IPS-18a (cell line): ENCODE measurements around the gene METTL2B.
"Not testable (repeated sequence)": the region's sequence is repeated elsewhere in the genome, so short reads cannot be mapped to it uniquely, and the experiment has no call there.

Experiments
- H3K27ac ChIP-seq: one replicate; pipeline ENCODE4 v1.5.1; 2013; ENCODE audit warnings: low read length
- H3K27me3 ChIP-seq: one replicate; pipeline ENCODE4 v1.6.1; 2013; ENCODE audit warnings: mild to moderate bottlenecking, low read length; ENCODE audit not compliant: control insufficient read depth, insufficient read depth
- H3K36me3 ChIP-seq: one replicate; pipeline ENCODE4 v1.6.1; 2013; ENCODE audit warnings: low read depth, low read length; ENCODE audit not compliant: control insufficient read depth
- H3K4me1 ChIP-seq: one replicate; pipeline ENCODE4 v1.6.1; 2013; ENCODE audit warnings: low read depth, low read length; ENCODE audit not compliant: control insufficient read depth
- H3K4me3 ChIP-seq: one replicate; pipeline ENCODE4 v1.5.1; 2013; ENCODE audit warnings: low read length
- H3K9ac ChIP-seq: one replicate; pipeline ENCODE4 v1.6.1; 2013; ENCODE audit warnings: mild to moderate bottlenecking, low read length, moderate library complexity
- H3K9me3 ChIP-seq: one replicate; pipeline ENCODE4 v1.6.1; 2013; ENCODE audit warnings: low read depth, low read length; ENCODE audit not compliant: control insufficient read depth

The METTL2B gene

DNA sequence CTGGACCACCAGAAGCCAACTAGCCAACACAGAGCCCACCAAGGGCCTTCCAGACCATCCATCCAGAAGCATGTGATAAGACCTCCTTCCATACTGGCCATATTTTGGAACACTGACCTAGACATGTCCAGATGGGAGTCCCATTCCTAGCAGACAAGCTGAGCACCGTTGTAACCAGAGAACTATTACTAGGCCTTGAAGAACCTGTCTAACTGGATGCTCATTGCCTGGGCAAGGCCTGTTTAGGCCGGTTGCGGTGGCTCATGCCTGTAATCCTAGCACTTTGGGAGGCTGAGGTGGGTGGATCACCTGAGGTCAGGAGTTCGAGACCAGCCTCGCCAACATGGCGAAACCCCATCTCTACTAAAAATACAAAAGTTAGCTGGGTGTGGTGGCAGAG lies 19.2 kb upstream of the METTL2B start:
- not testable (repeated sequence) for H3K27me3 ChIP-seq, H3K27ac ChIP-seq, H3K9me3 ChIP-seq
- Histone ChIP-seq H3K36me3 (peaks cover 15% of the 10 kb centered on the region), H3K4me3 (peak overlapping the region; percentile 98), H3K4me1 (peaks cover 18% of the 10 kb centered on the region), H3K9ac (peak overlapping the region; percentile 96)

DNA sequence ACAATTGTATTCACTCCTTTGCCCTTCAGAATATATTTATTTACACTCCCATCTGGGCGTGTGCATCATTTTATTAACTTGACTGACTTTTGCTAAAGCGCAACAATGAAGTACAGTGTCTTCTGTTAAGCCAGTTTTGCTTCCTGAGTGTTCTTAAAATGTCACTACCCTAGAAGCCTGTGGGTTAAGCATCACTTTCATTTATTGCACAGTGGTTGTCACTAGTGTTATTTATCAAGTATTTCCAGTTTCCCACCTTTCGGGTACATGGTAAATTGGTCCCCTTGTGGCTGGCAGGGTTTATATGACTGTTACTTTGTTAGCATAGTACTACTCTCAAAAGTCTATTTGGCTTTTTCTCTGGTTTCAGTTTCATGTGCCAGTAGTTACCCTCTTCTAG lies 17.6 kb upstream of the METTL2B start:
- Histone ChIP-seq H3K9ac (no peak overlapping the region), H3K36me3 (peaks cover 15% of the 10 kb centered on the region), H3K4me1 (peaks cover 13% of the 10 kb centered on the region), H3K9me3 (no peaks in the 10 kb centered on the region), H3K27me3 (peaks cover 7% of the 10 kb centered on the region), H3K4me3 (no peak overlapping the region), H3K27ac (no peak overlapping the region)

DNA sequence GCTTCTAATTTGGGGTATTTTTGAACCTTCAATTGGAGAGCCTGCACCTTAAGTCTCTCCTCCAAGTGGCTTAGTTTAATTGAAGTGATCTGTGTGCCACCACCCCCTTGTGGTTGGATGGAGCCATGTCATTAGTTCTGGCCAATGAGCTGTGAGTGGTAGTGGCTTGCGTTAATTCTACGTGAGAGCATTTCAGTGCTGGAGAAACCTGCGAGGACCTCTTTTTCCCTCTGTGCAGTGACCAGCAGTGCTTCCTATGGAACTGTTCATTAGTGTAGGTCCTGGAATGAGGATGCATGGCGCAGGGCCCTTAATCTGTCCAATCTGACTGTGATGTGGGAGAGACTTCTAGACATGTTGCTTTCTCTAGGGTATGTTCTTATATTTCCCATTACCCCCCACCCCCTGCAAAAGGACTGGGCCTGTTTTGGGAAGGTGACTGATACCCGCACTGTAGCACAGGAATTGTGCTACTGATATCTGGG lies 17.1 kb upstream of the METTL2B start:
- Histone ChIP-seq H3K4me3 (no peak overlapping the region), H3K36me3 (peaks cover 15% of the 10 kb centered on the region), H3K27ac (no peak overlapping the region), H3K9me3 (no peaks in the 10 kb centered on the region), H3K27me3 (peaks cover 7% of the 10 kb centered on the region), H3K9ac (no peak overlapping the region), H3K4me1 (peaks cover 9% of the 10 kb centered on the region)

DNA sequence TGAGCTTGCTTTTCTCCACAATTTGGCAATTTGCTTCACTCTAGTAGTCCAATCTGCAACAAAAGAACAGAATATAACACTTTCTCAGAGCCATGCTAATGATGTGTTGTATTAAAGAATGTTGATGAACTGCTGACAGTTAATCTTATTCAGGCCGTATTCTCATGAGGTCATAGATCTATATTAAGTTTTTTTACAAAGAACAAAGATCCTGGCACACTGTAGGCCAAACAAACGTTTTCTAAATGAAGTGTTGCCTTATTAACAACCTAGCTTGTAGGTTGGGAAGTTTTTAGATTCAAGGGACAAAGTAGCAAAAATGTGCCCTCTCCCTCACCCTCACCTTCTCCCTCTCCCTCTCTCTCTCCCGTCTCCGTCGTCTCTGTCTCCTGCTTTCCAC lies 14.1 kb upstream of the METTL2B start:
- H3K4me3 ChIP-seq: no peak overlapping the region
- H3K9me3 ChIP-seq: no peaks in the 10 kb centered on the region
- H3K4me1 ChIP-seq: no peaks in the 10 kb centered on the region
- no peak overlapping the region for H3K27ac ChIP-seq
- peaks cover 10% of the 10 kb centered on the region for H3K36me3 ChIP-seq
- H3K27me3 ChIP-seq: no peaks in the 10 kb centered on the region
- no peak overlapping the region for H3K9ac ChIP-seq

DNA sequence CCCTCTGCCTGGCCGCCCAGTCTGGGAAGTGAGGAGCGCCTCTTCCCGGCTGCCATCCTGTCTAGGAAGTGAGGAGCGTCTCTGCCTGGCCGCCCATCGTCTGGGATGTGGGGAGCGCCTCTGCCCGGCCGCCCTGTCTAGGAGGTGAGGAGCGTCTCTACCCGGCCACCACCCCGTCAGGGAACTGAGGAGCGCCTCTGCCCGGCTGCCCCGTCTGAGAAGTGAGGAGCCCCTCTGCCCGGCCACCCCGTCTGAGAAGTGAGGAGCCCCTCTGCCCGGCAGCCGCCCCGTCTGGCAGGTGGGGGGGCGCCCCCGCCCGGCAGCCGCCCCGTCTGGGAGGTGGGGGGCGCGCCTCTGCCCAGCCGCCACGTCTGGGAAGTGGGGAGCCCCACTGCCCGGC lies 13.2 kb upstream of the METTL2B start:
- H3K4me1 ChIP-seq, H3K27ac ChIP-seq, H3K4me3 ChIP-seq, H3K27me3 ChIP-seq, H3K36me3 ChIP-seq, H3K9me3 ChIP-seq, H3K9ac ChIP-seq: not testable (repeated sequence)

DNA sequence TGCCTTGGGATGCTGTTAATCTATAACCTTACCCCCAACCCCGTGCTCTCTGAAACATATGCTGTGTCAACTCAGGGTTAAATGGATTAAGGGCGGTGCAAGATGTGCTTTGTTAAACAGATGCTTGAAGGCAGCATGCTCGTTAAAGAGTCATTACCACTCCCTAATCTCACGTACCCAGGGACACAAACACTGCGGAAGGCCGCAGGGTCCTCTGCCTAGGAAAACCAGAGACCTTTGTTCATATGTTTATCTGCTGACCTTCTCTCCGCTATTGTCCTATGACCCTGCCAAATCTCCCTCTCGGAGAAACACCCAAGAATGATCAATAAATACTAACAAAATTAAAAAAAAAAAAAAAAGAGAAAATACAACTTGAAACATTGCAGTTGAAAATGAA lies 12.6 kb upstream of the METTL2B start:
- not testable (repeated sequence) for H3K36me3 ChIP-seq, H3K9ac ChIP-seq, H3K4me3 ChIP-seq, H3K4me1 ChIP-seq, H3K27ac ChIP-seq, H3K27me3 ChIP-seq, H3K9me3 ChIP-seq

DNA sequence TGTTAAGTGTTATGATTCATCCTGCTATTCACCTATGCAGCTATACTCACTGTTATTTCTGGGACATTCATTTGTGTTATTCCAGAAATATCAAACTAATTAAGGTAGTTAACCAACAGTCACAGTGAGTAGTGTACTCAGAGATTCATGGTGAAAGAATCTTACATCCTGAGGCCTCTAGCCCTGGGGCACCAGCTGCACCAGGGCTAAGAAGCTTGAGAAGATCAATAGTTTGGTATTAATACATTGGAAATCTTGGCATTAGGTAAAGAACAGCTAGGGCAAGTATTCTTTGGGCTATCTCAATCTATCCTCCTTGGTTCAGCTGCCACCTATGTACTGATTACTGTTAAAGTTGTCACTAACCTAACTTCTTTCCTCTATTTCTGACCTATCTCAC lies 9.7 kb upstream of the METTL2B start:
- H3K36me3 ChIP-seq, H3K9me3 ChIP-seq, H3K9ac ChIP-seq, H3K27ac ChIP-seq, H3K27me3 ChIP-seq, H3K4me3 ChIP-seq, H3K4me1 ChIP-seq: not testable (repeated sequence)

DNA sequence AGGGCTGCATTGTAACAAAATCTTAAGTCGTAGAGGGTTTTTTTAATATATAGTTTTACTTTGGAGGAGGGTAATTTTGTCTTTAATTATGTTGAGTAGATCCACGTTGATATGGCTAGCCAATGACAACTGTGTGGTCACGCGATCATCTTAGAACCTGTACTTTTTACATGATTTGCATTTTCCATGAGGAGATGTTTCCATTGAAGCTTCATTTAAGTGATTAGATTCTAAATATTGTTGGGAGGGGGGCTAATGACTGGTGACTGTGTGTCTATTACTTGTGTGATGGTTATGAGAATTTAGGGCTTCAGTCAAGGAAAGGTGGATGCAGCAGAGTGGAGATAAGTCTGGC lies 765 bp downstream of the METTL2B start:
- not testable (repeated sequence) for H3K27me3 ChIP-seq, H3K4me1 ChIP-seq, H3K9me3 ChIP-seq
- H3K27ac ChIP-seq: peak overlapping the region; percentile 82
- H3K4me3 ChIP-seq: peak overlapping the region; percentile 68
- H3K36me3 ChIP-seq: peaks cover 14% of the 10 kb centered on the region
- peak overlapping the region; percentile 96 for H3K9ac ChIP-seq

DNA sequence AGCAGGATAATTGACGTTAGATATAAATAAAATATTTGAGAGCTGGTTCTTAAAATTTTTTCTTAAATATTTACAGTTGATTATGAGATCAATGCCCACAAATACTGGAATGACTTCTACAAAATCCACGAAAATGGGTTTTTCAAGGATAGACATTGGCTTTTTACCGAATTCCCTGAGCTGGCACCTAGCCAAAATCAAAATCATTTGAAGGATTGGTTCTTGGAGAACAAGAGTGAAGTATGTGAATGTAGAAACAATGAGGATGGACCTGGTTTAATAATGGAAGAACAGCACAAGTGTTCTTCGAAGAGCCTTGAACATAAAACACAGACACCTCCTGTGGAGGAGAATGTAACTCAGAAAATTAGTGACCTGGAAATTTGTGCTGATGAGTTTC lies 2.5 kb downstream of the METTL2B start:
- H3K27me3 ChIP-seq, H3K4me3 ChIP-seq, H3K4me1 ChIP-seq, H3K9me3 ChIP-seq, H3K27ac ChIP-seq, H3K9ac ChIP-seq: not testable (repeated sequence)
- peaks cover 21% of the 10 kb centered on the region for H3K36me3 ChIP-seq

DNA sequence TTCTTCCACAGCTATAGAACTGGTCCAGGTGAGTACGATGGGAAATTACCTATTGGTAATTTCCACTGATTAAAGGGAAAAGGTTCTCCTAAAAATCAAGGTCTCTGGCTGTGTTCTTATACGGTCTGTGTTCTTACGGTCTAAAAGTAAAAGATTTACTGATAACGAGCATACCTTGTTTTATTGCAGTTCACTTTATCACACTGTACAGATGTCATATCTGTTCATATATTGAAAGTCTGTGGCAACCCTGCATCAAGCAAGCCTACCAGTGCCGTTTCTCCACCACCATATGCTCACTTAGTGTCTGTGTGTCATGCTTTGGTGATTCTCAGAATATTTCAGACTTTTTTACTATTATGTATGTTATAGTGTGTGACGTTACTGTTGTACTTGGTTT lies 11.6 kb downstream of the METTL2B start:
- not testable (repeated sequence) for H3K36me3 ChIP-seq, H3K27me3 ChIP-seq

DNA sequence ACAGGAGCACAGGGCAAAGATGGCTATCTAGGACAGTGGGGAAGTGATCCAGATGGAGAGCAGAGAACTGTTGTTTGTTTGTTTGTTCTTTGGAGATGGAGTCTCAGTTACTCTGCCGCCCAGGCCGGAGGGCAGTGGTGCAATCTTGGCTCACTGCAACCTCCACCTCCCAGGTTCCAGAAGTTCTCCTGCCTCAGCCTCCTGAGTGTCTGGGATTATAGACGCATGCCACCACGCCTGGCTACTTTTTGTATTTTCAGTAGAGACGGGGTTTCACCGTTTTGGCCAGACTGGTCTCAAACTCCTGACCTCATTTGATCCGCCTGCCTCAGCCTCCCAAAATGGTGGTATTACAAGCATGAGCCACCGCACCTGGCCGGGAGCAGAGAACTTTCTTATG lies 20.9 kb downstream of the METTL2B start:
- Histone ChIP-seq H3K4me3 (no peak overlapping the region), H3K9ac (no peak overlapping the region), H3K36me3 (peaks cover 25% of the 10 kb centered on the region), H3K9me3 (no peaks in the 10 kb centered on the region), H3K4me1 (no peaks in the 10 kb centered on the region), H3K27ac (no peak overlapping the region), H3K27me3 (no peaks in the 10 kb centered on the region)

More for the DNA sequence above, 11.6 kb downstream of the METTL2B start:
- H3K27ac ChIP-seq, H3K9ac ChIP-seq, H3K4me3 ChIP-seq, H3K9me3 ChIP-seq, H3K4me1 ChIP-seq: not testable (repeated sequence)

DNA sequence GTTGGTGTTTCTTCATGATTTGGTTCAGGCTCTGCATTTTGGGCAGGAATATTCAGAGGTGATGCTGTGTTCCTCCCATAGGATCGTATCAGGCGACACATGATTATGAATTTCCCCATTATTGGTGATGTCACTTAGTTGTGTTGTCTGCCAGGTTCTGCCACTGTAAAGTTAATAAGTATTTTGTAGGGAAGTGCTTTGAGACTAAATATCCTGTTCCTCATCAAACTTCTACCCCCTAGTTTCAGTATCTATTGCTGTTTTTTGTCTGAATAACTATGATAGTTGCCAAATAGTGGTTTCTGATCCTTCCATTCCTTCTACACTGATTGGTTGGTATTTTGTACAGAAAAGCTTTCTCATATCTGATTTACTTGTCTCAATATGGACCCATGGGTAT lies 28.9 kb downstream of the METTL2B start:
- not testable (repeated sequence) for H3K36me3 ChIP-seq, H3K4me3 ChIP-seq, H3K27me3 ChIP-seq, H3K9me3 ChIP-seq, H3K9ac ChIP-seq, H3K27ac ChIP-seq, H3K4me1 ChIP-seq

DNA sequence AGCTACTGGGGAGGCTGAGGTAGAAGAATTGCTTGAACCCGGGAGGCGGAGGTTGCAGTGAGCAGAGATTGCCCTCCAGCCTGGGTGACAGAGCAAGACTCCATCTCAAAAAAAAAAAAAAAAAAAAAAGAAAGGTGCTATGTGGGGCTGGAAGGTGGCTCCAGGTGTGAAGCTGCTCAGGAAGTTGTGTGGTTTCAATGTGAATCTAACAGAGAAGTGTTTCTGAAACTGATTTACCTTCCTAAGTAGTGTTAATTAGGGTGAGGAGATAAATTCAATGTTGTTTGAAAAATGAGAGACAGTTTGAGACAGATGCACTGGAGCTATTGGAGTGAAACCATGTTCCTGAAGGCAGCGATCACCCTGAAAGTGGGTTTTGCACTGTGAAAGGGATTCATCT lies 30.3 kb downstream of the METTL2B start:
- not testable (repeated sequence) for H3K4me3 ChIP-seq, H3K36me3 ChIP-seq, H3K27me3 ChIP-seq, H3K4me1 ChIP-seq, H3K9me3 ChIP-seq, H3K9ac ChIP-seq, H3K27ac ChIP-seq
